ENCODE results near the gene ARHGEF33. TPM values are rescaled to one million over a fixed set of nuclear protein-coding genes. Genes with fewer than 3 reads are reported as not detected.

The ARHGEF33 gene
- total RNA-seq, 1 donor: 0.72 TPM

DNA sequence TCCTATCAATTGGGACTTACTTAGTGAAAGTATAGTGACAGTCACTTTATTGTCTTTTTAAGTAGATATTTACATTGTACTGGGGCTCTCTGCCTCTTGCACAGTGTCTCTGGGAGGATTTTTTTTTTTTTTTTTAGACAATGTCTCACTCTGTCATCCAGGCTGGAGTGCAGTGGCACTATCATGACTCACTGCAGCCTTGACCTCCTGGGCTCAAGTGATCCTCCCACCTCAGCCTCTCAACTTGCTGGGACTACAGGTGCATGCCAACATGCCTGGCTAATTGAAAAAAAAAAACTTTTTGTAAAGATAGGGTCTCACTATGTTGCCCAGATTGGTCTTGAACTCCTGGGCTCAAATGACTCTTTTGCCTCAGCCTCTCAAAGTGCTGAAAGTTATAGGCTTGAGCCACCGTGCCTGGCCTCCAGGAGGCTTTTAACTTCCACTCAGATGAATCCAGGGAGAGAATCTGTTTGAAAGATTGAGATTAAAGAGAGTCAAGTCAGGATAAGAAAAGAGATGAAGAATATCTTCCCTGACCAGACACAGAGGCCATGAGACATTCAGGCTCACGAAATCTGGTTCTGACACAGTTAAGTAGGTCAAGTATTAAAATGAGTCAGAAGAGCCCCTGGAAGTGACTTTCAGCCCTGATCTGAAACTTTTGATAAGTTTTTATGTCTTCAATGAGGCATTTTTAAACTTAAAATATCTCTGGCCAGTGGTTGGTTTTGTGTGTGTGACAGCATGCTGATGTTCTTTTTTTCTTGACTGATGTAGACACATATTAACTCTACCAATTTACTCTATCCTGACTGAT is 18.3 kb downstream of the ARHGEF33 start:
- no peak overlapping the region for H3K4me3 ChIP-seq (ENCODE audit: insufficient read depth, low read length)
- H3K27ac ChIP-seq (ENCODE audit: low read depth, low read length): no peak overlapping the region
- H3K36me3 ChIP-seq (ENCODE audit: insufficient read depth, low read length): no peaks in the 10 kb centered on the region
- H3K9me3 ChIP-seq (ENCODE audit: low read depth, low read length): no peaks in the 10 kb centered on the region
- TF ChIP-seq, protein P1, sequence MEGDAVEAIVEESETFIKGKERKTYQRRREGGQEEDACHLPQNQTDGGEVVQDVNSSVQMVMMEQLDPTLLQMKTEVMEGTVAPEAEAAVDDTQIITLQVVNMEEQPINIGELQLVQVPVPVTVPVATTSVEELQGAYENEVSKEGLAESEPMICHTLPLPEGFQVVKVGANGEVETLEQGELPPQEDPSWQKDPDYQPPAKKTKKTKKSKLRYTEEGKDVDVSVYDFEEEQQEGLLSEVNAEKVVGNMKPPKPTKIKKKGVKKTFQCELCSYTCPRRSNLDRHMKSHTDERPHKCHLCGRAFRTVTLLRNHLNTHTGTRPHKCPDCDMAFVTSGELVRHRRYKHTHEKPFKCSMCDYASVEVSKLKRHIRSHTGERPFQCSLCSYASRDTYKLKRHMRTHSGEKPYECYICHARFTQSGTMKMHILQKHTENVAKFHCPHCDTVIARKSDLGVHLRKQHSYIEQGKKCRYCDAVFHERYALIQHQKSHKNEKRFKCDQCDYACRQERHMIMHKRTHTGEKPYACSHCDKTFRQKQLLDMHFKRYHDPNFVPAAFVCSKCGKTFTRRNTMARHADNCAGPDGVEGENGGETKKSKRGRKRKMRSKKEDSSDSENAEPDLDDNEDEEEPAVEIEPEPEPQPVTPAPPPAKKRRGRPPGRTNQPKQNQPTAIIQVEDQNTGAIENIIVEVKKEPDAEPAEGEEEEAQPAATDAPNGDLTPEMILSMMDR (IDR thresholded peaks at IDR 0.05; ENCODE audit: extremely low read depth, low read depth, low read length): no peak
- H4K20me1 ChIP-seq (ENCODE audit: insufficient read depth, low read length): no peaks in the 10 kb centered on the region
- no peak overlapping the region for H2AFZ ChIP-seq (ENCODE audit: low read length)
- no peaks in the 10 kb centered on the region for H3K79me2 ChIP-seq (ENCODE audit: insufficient read depth, low read length)
- H3K4me2 ChIP-seq (ENCODE audit: insufficient read depth, low read length): no peak overlapping the region
- DNase-seq (ENCODE audit: insufficient read length, low spot score, missing footprints): no peak
- H3K4me1 ChIP-seq (ENCODE audit: insufficient read depth, low read length): no peaks in the 10 kb centered on the region
- no peaks in the 10 kb centered on the region for H3K27me3 ChIP-seq (ENCODE audit: insufficient read depth, low read length)

DNA sequence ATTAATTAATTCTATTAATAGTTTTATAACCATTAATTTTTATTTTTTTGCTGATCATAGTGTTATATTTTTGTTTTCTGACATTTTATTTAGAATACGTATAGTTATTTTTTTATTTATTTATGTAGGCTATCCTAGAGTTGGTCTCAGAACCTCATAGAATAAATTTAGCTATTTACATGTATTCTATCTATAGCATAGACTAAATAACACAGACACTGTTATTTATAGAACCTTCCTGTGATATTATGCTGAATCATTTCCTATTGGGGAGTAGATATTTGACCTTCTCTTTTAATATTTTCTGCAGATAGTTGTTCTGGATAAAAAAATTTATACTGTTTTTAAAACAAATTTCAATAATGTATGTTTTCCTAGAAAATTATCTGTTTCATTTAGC is 20.2 kb downstream of the ARHGEF33 start:
- Histone ChIP-seq H2AFZ (ENCODE audit: low read length) (no peak overlapping the region), H3K79me2 (ENCODE audit: insufficient read depth, low read length) (no peaks in the 10 kb centered on the region), H3K36me3 (ENCODE audit: insufficient read depth, low read length) (no peaks in the 10 kb centered on the region), H4K20me1 (ENCODE audit: insufficient read depth, low read length) (no peaks in the 10 kb centered on the region), H3K4me3 (ENCODE audit: insufficient read depth, low read length) (no peak overlapping the region), H3K9me3 (ENCODE audit: low read depth, low read length) (no peaks in the 10 kb centered on the region), H3K27ac (ENCODE audit: low read depth, low read length) (no peak overlapping the region), H3K27me3 (ENCODE audit: insufficient read depth, low read length) (no peaks in the 10 kb centered on the region), H3K4me1 (ENCODE audit: insufficient read depth, low read length) (no peaks in the 10 kb centered on the region), H3K4me2 (ENCODE audit: insufficient read depth, low read length) (no peak overlapping the region)
- no peak for DNase-seq (ENCODE audit: insufficient read length, low spot score, missing footprints)
- TF ChIP-seq, protein P1 (IDR thresholded peaks at IDR 0.05; ENCODE audit: extremely low read depth, low read depth, low read length): no peak

DNA sequence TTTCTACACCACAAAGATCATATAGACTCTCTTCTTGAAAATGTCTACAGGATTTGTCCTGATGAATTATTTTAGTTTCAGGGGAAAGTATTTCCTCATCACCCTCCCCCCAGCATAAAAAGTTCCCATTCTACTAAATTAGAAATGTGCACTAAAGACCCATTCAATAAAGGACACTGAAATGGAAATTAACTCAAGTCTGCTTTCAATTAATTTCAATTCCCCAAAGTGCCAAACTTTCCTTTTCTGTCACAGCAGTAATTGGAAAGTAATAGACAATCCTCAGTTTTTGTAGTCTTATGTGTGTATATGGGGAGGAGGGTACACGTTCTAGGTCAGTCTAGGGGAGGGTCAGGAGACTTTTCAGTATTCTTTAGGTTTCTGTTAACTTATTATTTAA is 21.5 kb downstream of the ARHGEF33 start:
- H3K4me3 ChIP-seq (ENCODE audit: insufficient read depth, low read length): no peak overlapping the region
- TF ChIP-seq, protein P1 (IDR thresholded peaks at IDR 0.05; ENCODE audit: extremely low read depth, low read depth, low read length): no peak
- H3K27ac ChIP-seq (ENCODE audit: low read depth, low read length): no peak overlapping the region
- H3K27me3 ChIP-seq (ENCODE audit: insufficient read depth, low read length): no peaks in the 10 kb centered on the region
- no peaks in the 10 kb centered on the region for H4K20me1 ChIP-seq (ENCODE audit: insufficient read depth, low read length)
- H3K79me2 ChIP-seq (ENCODE audit: insufficient read depth, low read length): no peaks in the 10 kb centered on the region
- H3K4me1 ChIP-seq (ENCODE audit: insufficient read depth, low read length): no peaks in the 10 kb centered on the region
- no peak overlapping the region for H2AFZ ChIP-seq (ENCODE audit: low read length)
- no peak overlapping the region for H3K4me2 ChIP-seq (ENCODE audit: insufficient read depth, low read length)
- no peaks in the 10 kb centered on the region for H3K9me3 ChIP-seq (ENCODE audit: low read depth, low read length)
- H3K36me3 ChIP-seq (ENCODE audit: insufficient read depth, low read length): no peaks in the 10 kb centered on the region
- no peak for DNase-seq (ENCODE audit: insufficient read length, low spot score, missing footprints)

DNA sequence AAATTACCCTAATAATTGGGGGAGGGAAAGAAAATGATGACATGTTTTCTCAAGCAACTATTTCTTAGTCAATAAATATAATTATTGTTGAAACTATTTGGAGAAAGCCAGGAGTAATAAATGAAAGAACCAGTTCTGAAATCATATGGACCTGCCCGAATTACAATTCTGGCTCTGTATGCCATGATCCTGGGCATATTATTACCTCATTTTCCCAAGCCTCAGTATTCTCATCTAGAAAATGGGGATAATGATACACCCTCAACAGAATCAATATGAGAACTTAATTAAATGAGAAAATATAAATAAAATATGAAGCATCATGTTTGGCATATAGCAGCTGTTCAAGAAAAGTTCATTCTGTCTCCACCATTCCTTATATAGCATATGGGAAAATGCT is 22.9 kb downstream of the ARHGEF33 start:
- TF ChIP-seq, protein P1 (IDR thresholded peaks at IDR 0.05; ENCODE audit: extremely low read depth, low read depth, low read length): no peak

More for the DNA sequence above, 22.9 kb downstream of the ARHGEF33 start:
- no peaks in the 10 kb centered on the region for H3K27me3 ChIP-seq (ENCODE audit: insufficient read depth, low read length)
- no peak overlapping the region for H3K4me2 ChIP-seq (ENCODE audit: insufficient read depth, low read length)
- H3K4me1 ChIP-seq (ENCODE audit: insufficient read depth, low read length): no peaks in the 10 kb centered on the region
- H3K4me3 ChIP-seq (ENCODE audit: insufficient read depth, low read length): no peak overlapping the region
- no peak overlapping the region for H2AFZ ChIP-seq (ENCODE audit: low read length)
- no peaks in the 10 kb centered on the region for H4K20me1 ChIP-seq (ENCODE audit: insufficient read depth, low read length)
- H3K79me2 ChIP-seq (ENCODE audit: insufficient read depth, low read length): no peaks in the 10 kb centered on the region
- no peak for DNase-seq (ENCODE audit: insufficient read length, low spot score, missing footprints)
- no peaks in the 10 kb centered on the region for H3K9me3 ChIP-seq (ENCODE audit: low read depth, low read length)
- no peaks in the 10 kb centered on the region for H3K36me3 ChIP-seq (ENCODE audit: insufficient read depth, low read length)
- no peak overlapping the region for H3K27ac ChIP-seq (ENCODE audit: low read depth, low read length)

Measured in osteoblast (primary cell).